Parathyroid adenoma (tissue), 2 donors: ENCODE results near the gene APEH.

Source experiments
- H2AFZ ChIP-seq: fragments of 300-600 bp; sonication (generic); one replicate; pipeline ENCODE4 v1.7.0; 2017; ENCODE audit warnings: antibody characterized with exemption, mild to moderate bottlenecking
- H3K27ac ChIP-seq: fragments of 300-600 bp; sonication (generic); one replicate; pipeline ENCODE4 v1.7.0; 2017
- H3K27me3 ChIP-seq: fragments of 300-600 bp; sonication (generic); one replicate; pipeline ENCODE4 v1.7.0; 2017; ENCODE audit warnings: low read length; ENCODE audit not compliant: control insufficient read depth, insufficient read depth
- H3K36me3 ChIP-seq: fragments of 300-600 bp; sonication (generic); one replicate; pipeline ENCODE4 v1.7.0; 2017; ENCODE audit warnings: low read length; ENCODE audit not compliant: control insufficient read depth, insufficient read depth
- H3K4me1 ChIP-seq: fragments of 300-600 bp; sonication (generic); one replicate; pipeline ENCODE4 v1.7.0; 2017; ENCODE audit warnings: control low read depth
- H3K4me2 ChIP-seq: fragments of 300-600 bp; sonication (generic); one replicate; pipeline ENCODE4 v1.7.0; 2017; ENCODE audit warnings: low read length
- H3K4me3 ChIP-seq: fragments of 300-600 bp; sonication (generic); one replicate; pipeline ENCODE4 v1.7.0; 2017; ENCODE audit warnings: low read depth, low read length
- H3K79me2 ChIP-seq: fragments of 300-600 bp; sonication (generic); one replicate; pipeline ENCODE4 v1.7.0; 2017; ENCODE audit warnings: control low read depth
- H3K9ac ChIP-seq: fragments of 300-600 bp; sonication (generic); one replicate; pipeline ENCODE4 v1.7.0; 2017; ENCODE audit warnings: mild to moderate bottlenecking
- H3K9me3 ChIP-seq: fragments of 300-600 bp; sonication (generic); one replicate; pipeline ENCODE4 v1.7.0; 2017; ENCODE audit warnings: low read length; ENCODE audit not compliant: control insufficient read depth
- CTCF ChIP-seq: fragments of 300-600 bp; sonication (generic); IDR thresholded peaks from one replicate; pipeline ENCODE4 v1.7.0; 2017; ENCODE audit warnings: antibody characterized with exemption, mild to moderate bottlenecking
- donor health status: primary hyperparathyroidism.

APEH gene

DNA sequence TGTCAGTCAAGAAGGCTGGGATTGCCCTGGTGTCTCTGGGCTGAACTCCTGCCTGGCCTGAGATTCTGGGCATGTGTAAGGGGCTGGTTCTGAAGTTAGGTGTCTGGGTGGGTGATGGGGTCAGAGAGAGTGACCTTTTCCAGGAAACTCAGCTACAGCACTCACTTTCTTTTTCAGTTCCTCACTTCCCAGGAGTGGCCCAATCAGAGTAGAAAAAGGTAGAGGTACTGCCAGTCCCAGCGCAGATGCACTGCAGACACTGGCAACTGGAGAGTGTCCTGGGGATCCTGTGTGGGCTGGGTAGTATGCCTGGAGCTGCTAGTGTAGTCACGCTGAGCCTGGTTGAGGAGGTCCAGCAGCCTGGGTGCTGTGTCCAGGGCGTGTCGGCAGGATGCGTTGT is 46.5 kb upstream of the APEH start:
- Histone ChIP-seq H3K27ac (no peak overlapping the region), H3K27me3 (no peaks in the 10 kb centered on the region), H3K4me1 (peaks cover 6% of the 10 kb centered on the region), H3K9me3 (no peaks in the 10 kb centered on the region), H3K79me2 (peaks cover 25% of the 10 kb centered on the region), H3K4me2 (no peak overlapping the region), H2AFZ (no peak overlapping the region), H3K36me3 (no peaks in the 10 kb centered on the region), H3K9ac (no peak overlapping the region), H3K4me3 (no peak overlapping the region)
- TF ChIP-seq CTCF, result no peak

DNA sequence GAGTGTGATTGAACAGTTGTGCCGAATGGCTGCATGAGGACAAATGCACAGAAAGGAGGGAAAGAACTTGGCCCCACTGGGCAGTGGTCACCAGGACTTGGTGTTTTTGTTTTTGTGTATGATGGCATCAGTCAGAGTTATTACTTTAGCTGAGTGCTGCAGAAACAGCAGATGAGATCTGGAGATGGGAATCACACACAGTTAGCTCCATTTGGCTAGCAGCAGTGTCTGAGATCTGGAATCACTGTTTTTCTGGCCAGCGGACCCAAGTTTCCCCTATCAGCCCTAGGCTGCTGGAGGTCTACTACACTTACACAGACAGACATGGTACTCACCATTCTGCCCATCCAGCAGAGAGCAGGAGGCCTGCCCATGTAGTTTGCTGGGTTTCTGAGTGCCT is 45.9 kb upstream of the APEH start:
- no peak overlapping the region for H3K27ac ChIP-seq
- peaks cover 25% of the 10 kb centered on the region for H3K79me2 ChIP-seq
- no peaks in the 10 kb centered on the region for H3K36me3 ChIP-seq
- H3K4me2 ChIP-seq, result no peak overlapping the region
- H3K4me1 ChIP-seq, result peaks cover 6% of the 10 kb centered on the region
- H3K27me3 ChIP-seq, result no peaks in the 10 kb centered on the region
- no peak for TF ChIP-seq CTCF
- no peak overlapping the region for H2AFZ ChIP-seq
- no peak overlapping the region for H3K9ac ChIP-seq
- no peaks in the 10 kb centered on the region for H3K9me3 ChIP-seq
- no peak overlapping the region for H3K4me3 ChIP-seq

GRCh38 chr3:49629451-49629850 is 44.7 kb upstream of the APEH start:
- Histone ChIP-seq H2AFZ (no peak overlapping the region), H3K4me2 (no peak overlapping the region), H3K9me3 (no peaks in the 10 kb centered on the region), H3K4me3 (no peak overlapping the region), H3K4me1 (peaks cover 6% of the 10 kb centered on the region), H3K9ac (no peak overlapping the region), H3K27me3 (no peaks in the 10 kb centered on the region), H3K36me3 (no peaks in the 10 kb centered on the region), H3K27ac (no peak overlapping the region), H3K79me2 (peaks cover 23% of the 10 kb centered on the region)
- TF ChIP-seq CTCF, result no peak

DNA sequence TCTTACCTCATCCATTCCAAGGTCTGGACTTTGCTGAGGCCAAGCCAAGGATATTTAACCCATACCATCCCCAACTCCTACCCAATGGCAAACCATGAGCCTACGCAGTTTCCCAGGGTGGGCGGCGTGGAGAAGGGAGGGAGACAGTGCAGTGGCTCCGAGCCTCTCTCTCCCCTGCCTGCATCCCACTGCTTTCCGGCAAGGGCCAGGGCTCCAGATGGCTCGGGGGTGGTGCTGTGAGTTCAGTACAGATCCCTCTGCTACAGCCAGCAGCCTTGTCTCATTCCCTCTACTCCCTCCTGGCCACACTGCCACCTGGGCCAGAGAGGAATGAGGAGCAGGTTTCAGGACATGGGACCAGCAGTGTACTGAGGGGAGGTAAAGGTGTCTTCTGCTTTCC is 44.3 kb upstream of the APEH start:
- Histone ChIP-seq H3K9ac (no peak overlapping the region), H3K4me3 (no peak overlapping the region), H3K79me2 (peaks cover 23% of the 10 kb centered on the region), H2AFZ (no peak overlapping the region), H3K9me3 (no peaks in the 10 kb centered on the region), H3K4me1 (peaks cover 6% of the 10 kb centered on the region), H3K36me3 (no peaks in the 10 kb centered on the region), H3K27ac (no peak overlapping the region), H3K27me3 (no peaks in the 10 kb centered on the region), H3K4me2 (no peak overlapping the region)
- TF ChIP-seq CTCF, result no peak

GRCh38 chr3:49630784-49631183 is 43.4 kb upstream of the APEH start:
- H3K79me2 ChIP-seq, result peaks cover 15% of the 10 kb centered on the region
- H3K27me3 ChIP-seq, result no peaks in the 10 kb centered on the region
- no peaks in the 10 kb centered on the region for H3K9me3 ChIP-seq
- H3K27ac ChIP-seq, result no peak overlapping the region
- TF ChIP-seq CTCF, result no peak
- H2AFZ ChIP-seq, result no peak overlapping the region
- H3K4me1 ChIP-seq, result peaks cover 6% of the 10 kb centered on the region
- H3K4me3 ChIP-seq, result no peak overlapping the region
- H3K9ac ChIP-seq, result no peak overlapping the region
- H3K36me3 ChIP-seq, result no peaks in the 10 kb centered on the region
- H3K4me2 ChIP-seq, result no peak overlapping the region
